Measurements from ENCODE around the gene CALCOCO1.

The CALCOCO1 gene

DNA sequence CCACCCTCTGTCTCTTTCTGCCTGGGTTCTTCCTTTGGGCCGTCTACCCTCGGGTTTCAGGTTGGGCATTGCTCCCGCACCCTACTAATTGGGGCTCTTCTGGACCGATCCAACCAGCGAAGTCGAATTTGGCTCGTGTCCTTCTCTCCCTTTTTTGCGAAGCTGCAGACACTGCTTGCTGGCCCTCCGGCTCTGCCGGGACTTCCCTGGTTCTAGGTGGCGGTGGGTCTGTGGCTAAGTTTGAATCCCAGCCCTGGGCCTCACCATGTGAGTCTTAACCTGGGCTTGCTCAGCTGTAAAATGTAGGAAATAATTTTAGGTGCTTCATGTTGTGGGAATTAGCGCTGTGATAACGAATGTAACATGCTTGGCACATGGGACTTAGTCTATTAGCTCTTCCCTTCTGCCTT is 24.9 kb upstream of the CALCOCO1 start:
- peak in 2 of 58 donors; percentile 19 to 61 for DNase-seq

DNA sequence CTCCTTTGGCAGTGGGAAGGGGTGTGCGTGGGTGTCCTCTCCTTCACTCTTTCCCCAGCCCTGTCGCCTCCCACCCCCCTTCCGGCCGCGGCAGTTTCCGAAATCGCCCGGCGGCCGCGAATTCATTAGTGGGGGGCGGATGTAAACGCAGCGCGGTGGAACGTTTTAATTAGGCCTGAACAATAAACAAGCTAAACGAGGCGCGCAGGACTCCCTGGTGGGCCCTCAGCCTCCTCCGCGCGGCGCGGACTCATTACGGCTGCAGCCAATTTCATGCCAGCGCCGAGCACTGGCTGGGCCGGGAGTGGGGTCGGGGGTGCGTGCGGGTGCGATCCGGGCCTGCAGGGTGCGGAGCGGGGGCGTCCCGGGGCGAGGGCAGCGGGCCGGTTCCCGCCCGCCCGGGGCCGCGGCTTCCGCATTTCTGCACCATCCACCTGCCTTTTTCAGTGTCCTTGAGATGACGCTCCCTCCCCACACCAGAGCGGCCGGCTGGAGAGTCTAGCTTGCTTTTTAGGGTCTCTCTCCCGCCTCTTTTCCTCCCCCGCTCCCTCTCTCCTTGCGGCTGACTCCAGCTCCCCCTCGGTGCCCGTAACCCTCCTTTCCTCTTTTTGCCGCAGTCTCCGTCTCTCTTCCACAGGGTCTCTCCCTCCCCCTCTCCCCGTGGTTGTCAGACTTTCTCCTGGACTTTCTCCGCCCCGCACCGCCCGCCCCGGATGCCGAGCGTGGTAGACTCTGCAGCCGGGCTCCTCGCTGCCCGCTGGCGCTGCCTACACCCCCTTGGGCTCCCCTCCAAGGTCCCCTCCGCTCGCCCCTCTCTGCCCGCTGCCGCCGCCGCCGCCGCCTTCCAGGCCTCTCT is 24.3 kb upstream of the CALCOCO1 start, which contains the start of gene CISTR:
CISTR (minus strand) TSS at position 644 of the 856 bp plus-strand sequence.
- peak in 30 of 58 donors; percentile 7 to 77 (median 37) for DNase-seq

DNA sequence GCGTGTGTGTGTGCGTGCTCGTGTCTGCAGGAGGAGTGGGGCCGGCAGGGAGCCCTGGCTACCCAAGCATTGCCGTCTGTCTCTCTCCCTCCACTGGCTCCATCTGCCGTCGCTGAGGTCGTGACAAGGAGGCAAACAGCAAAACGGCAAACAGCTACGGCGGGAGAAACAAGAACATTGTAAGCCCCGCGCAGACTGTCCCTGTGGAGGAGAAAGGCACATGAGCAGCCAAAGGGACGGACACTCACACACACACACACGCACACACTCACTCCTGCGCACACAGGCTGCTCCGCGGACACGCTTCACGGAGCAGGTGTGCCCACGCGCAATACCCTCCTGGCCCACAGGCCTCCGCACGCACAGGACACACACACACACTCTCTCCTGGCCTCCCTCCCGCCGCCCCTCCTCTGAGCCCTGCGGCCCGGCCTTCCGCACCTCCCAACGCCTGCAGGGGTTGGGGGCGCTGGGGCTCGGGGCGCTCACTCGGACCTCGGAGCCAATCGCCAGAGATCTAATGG is 23.6 kb upstream of the CALCOCO1 start:
- DNase-seq = peak in 26 of 58 donors; percentile 9 to 77 (median 30)

DNA sequence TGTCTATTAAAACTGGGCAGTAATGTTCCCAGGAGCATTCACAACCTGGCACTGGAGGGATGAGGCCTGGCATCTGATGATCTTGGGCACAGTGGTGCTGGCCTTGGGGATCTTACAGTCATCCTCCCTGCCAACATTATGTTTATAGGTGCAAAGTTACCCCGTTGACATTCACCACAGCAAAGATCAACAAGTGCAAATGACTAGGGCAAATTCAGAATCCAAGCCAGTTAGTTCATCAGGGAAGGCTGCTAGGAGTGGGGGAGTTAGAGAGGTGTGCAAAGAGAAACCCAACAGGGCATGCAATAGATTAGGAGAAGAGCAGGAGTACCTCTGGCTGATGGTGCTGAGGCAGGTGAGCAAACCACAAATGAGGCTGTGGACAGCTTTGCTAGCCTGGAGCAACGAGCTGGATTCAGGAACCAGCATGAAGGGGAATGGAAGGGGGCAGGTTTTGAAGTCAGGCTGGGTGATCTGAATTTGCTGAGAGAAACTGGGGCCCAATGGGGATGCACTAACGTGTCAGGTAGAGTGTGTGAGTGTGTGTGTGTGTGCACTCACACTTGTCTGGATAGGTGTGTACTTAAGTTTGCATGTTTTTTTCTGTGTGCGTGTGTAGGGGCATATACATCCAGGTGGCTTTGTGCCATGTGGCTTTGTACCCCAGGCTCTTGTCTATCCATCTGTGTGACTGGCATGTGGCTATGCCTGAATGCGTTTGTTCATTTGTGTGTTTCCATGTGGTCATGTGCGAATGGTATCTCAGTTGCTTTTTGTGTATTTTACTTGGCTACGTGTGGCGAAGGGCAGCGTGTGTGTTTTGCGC is 22.9 kb upstream of the CALCOCO1 start:
- DNase-seq = no peak

DNA sequence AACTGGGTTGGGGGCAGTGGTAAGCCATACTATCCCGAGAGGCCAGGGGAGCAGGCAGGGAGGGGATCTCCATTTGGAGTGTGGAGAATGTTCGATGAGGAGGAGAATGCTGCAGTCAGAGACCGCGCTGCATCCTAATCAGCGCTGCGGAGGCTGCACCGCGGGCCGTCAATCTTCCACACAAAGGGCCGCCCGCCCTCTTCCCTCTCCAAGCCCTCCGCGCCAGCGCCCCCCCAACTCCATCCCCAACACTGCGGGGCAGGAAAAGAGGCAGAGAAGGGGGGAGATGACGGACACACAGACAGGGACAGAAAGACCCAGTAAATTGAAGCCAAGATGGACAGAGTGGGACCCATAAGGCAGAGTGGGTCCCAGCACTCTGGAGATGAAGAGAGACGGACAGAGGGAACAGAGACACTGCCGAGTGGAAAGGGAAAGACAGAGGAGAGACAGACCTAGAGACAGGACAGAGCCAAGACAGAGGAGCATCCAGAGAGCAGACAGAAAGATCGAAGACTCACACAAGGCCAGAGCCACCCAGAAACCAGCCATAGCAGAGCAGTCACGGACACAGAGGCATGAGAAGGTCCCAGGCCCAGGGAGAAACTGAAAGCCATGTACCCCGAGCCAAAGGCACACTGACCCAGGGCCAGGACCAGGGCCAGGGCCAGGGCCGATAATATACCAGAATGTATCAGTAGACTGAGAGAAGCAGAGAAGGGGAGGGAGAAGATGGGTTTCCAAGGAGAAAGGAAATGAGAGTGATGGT is 21.0 kb upstream of the CALCOCO1 start:
- peak in 17 of 58 donors; percentile 6 to 40 (median 20) for DNase-seq

DNA sequence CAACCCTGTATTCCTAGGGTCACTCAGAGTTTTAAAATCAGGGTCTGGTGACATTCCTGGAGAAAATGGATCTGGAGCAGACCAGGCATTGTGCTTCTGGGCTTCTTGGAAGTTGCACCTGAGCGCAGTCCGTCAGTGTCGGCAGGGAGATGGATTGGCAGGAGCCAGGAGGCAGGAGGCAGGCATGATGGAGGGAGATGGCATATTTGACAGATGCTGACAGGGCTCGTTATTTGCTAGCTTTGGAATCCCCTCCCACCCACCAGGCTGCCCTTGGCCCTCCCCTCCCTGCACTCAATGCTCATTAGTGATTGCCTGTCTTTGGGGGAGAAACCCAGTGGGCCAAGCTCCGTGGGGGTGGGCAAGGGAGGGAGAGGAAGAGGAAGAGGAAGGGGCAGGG is 19.8 kb upstream of the CALCOCO1 start:
- no peak for DNase-seq

DNA sequence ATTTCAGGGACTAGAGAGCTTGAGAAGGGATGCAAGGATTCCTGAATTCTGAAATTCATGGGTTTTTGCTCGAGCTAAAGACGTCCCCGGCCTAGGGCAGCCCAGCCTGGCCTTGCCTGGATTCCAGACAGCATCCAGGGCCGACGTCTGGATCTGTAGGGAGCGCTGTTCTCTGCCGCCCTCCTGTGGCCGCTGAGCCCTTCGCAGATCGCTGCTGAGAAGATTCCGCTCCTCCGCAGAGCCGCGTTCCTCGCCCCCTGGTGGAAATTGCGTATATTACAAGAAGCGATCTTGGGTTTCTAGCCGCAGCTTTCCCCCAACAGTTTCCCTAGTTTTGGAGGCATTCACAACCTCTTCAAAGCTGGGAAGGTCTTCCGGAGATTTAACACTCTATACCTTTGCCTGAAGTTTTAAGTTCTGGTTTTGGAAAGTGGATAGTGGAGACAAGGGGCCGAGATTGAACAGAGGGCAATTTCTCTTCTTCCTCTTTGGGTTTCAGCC is 19.4 kb upstream of the CALCOCO1 start:
- peak in 57 of 58 donors; percentile 42 to 95 (median 85) for DNase-seq

DNA sequence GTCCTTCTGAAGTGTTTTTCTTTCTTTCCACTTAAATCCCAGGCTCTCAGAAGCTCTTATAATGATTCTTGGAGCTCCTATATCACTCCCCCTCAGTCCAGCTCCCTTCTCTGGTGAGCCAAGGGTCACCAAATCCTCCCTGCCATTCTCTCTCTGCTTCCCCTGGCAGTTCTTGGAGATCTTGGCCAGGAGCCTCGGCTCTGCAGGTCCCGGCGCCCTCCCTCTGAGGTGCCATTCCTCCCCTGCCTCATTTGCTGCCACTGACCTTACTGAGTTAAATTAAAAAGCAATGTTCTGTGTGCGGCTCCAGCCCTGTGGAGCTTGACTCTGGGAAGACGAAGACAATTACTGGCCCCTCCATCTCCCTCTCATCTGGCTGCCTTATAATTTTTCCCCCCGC is 17.5 kb upstream of the CALCOCO1 start:
- no peak for DNase-seq

DNA sequence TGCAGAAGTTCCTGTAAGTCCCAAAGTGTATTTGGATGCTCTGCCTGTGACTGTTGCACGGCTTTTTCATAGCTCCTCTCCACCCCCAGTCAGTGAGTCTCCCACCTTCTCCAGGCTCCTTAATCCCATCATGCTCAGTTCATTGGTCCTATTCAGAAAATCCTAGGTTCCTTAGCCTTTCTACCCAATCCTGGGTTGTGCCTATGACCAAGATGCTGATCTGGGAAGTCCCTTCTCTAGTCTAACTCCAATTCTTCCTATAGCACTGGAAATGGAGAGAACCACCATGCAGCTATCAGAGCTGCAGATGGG is 16.8 kb upstream of the CALCOCO1 start:
- DNase-seq = no peak

DNA sequence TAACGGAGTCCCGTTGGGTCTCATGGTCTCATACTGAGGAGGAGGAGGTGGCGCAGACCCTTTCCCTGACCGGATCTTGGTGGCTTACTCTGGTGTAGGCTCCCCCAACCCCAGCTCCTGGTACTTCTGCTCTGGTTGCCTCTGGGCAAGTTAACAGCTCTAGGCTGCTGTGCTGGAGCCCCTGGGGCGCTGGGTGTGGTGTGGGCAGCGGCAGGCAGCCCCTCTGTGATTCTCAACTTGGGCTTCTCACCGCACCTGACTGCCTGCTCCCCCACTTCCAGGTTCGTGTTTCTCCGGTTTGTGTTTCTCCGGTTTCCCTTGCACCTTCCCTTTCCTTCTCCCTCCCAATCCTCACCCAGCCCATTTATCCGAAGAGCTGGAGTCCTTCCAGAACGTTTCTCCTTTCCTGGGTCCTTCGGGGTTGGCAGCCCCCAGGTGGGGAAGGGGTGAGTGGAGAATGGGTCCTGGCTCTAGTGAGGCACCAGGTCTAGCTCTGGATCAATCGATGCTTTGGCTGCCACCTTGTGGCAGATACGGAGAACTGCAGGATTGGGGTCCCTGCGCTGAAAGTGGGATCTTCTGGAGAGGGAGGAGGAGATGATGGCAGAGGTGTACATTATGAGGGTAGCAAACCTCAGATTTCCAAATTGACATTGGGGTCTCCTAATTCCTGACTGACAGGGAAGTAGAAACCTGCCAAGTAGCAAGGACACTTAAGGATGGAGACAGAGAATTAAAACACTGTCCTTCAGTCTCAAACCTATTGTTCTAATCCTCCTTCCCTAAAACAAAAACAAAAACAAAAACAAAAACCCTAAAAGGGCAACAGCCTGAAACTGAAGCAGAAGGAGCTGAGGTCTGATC is 16.2 kb upstream of the CALCOCO1 start:
- DNase-seq = peak in 48 of 58 donors; percentile 7 to 72 (median 28)

DNA sequence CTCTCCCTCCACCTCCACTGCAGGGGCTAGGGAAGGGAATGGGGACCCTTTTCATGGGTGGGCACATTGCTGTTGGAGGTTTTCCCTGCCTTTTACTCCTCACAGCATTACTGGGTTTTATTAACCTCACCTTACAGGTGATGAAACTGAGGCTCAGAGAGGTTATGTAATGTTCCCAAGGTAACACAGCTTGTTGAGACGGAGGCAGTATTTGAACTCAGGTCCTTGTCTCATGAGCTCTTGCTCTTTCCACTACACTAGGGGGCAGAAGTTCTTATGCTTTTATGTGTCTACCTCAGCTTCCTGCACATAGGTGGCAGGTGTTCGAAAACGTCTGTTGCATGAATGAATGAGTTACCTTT is 12.9 kb upstream of the CALCOCO1 start:
- DNase-seq = no peak

DNA sequence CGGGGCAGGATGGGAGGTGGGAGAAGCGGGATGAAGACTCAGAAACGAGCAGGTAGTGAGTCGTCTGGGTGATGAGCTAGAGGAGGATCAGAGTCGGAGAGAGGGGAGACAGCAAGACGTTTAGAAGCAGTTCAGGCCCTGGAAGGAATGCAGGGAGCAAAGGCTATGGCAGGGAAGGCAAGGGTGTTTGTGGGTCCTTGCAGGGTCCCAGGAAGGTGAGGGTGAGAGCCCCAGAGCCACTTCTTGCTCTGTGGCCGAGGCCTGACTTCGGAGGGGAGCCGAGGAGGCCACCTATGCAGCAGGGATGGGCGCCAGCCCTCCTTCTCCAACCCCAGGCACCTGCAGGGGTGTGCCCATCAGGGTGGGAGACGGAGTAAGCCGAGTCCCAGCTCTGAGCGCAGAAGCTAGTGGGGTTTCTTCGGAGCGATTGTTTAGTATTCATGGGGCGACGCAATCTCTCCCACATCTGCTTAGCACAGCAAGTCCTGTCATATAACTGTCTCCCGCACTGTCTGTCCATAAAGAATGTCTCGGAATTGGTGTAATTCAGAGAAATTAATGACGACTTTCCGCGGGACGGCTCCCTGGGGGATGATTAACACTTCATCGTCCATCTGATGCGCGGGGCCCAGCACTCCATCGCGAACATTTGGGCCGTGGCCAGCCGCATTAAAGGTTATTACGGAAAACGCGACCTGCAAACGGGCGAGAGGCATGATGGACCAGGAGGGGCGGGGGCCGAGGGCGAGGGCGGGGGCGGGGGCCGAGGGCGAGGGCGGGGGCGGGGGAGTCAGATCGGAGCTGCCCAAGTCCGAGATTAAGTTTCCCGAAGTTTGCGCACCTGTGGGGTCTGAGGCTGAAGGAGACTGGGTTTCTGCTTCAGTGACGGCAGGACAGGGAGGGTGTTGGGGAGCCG is 12.2 kb upstream of the CALCOCO1 start:
- DNase-seq = peak in 2 of 58 donors; percentile 17 to 24

DNA sequence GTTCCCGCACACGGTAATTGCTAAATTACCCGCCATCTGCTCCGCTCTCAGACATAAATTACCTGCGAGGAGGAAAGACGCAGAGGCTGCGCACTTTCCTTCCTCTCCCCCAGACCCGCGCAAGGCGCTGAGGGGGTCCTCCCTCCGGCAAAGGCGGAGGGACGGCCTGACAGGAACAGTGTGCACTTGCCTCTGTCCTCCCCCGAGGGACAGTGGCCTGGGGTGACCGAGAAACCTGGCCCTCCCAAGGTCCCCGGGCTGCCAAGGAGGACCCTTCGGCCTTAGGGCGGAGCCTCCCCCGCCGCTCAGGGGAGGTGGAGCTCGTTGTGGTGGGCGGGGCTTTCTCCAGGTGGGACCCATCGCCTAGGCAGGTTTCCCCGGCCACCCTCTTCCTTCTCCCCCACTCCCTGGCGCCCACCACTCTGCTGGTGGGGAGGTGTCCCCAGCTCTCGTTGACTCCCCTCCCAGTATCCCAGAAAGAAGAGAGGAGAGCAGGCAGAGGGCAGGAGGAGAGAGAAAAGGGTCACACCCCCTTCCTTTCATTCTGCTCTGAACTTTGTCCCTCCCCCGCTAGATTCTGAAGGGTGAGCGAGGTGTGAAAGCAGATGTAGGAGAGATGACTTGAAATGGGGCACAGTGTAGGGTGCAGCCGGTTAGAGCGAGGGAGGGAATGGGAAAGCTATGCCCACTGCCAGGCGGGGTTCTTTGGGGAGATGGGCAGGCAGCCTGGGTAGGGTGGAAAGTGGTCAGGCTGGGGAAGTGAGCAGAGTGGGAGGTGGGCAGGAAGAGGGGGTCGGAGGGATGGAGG is 11.4 kb upstream of the CALCOCO1 start:
- DNase-seq = peak in 2 of 58 donors; percentile 29 to 31

DNA sequence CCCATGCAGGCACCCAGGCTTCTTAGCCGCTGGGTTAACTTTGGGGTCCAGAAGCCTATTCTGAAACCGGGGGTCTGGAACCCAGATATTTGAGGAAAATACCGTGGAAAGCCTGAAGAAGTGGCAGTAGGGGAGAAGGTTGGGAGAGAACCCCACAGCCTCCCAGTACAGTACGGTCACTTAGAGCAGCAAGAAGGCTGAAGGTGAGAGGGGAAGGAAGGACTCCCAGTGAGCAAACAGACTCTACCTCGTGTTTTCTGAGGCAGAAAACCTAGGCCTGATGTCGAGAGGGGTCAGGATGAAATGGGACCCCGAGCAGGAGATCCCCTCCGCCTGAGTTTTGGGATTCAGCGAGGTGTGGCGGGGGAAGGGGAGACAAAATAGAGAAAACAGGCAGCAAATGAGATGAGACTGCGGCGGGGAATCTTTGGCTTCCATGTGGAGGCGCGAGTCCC is 10.7 kb upstream of the CALCOCO1 start:
- DNase-seq = no peak

DNA sequence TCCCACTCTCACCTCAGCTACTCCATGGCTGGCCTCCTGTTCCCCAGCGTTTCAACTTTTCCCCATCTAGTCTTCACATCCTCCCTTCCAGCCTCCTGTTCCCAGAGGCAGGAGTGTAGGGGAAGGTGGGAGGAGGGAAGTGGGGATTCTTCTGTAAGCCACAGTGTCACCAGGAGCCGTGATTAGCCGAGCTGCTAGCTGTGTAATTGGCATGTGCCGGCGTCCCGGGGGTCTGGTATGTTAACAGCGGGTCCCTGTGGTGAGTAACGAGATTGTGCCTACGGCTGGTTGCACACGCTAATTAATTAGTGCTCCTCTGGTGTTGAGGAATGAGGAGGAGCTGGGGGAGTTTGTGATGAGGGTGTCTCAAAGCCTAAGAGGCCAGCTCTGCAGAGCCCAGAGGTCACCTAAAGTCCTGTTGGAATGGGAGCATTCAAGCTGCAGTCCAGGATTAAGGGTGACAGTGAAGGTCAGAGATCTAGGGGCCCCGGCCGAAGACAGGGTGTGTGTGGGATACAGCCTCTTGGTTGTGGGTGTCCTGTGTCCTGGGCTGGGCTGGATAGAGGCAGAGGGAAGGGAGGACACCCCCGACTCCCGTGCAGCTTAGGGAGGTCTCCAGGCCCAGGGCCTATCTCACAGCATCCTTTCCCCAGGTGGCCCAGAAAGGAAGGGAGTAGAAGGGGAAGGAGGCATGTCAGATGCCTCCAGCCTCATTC is 10.0 kb upstream of the CALCOCO1 start:
- no peak for DNase-seq

DNA sequence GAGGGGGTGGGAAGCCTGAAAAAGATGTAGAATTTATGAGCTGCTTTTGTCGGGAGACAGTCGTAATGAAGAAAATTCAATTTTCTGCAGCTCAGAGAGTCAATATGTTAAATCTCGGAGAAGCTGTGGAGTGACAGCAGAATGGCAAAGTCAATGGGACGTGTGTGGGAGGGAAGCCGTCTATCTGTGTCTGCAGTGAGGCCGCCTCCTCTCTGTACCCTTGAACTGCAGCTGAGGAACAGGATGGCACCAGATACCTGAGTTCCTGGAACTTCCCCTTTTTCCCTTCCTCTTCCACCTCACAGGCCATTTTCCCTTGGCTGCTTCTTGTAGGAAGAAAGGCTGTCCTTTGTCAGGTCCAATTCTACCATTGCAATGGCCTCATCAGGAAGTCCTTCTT is 9.3 kb upstream of the CALCOCO1 start:
- peak in 1 of 58 donors; percentile 40 for DNase-seq

DNA sequence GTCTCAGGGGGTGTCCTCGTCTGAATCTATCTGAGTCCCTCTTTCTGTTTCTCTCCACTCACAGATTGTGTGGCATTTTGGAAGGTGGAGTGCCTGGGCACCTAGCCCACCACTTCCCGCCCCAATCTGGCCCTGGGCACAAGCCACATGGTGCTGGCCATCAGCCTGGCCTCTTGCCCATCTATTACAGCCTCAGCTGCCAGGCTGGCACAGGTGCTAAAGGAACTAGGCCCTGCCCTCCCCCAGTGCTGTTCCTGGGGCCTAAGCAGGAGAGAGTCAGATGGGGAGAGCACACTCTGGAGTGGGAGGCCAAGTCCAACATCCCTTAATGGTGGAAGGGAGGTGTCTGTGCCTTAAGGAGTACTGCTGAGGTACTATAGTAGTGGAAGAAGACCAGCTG is 8.3 kb upstream of the CALCOCO1 start:
- DNase-seq = no peak
